GM10847 (cell line): ENCODE measurements around the gene UBE3A.

Experiments
- POLR2A ChIP-seq: IDR thresholded peaks from 2 replicates; pipeline ENCODE4 v1.6.1; 2011; ENCODE audit not compliant: insufficient read length; ENCODE audit errors: extremely low read depth

The UBE3A gene

DNA sequence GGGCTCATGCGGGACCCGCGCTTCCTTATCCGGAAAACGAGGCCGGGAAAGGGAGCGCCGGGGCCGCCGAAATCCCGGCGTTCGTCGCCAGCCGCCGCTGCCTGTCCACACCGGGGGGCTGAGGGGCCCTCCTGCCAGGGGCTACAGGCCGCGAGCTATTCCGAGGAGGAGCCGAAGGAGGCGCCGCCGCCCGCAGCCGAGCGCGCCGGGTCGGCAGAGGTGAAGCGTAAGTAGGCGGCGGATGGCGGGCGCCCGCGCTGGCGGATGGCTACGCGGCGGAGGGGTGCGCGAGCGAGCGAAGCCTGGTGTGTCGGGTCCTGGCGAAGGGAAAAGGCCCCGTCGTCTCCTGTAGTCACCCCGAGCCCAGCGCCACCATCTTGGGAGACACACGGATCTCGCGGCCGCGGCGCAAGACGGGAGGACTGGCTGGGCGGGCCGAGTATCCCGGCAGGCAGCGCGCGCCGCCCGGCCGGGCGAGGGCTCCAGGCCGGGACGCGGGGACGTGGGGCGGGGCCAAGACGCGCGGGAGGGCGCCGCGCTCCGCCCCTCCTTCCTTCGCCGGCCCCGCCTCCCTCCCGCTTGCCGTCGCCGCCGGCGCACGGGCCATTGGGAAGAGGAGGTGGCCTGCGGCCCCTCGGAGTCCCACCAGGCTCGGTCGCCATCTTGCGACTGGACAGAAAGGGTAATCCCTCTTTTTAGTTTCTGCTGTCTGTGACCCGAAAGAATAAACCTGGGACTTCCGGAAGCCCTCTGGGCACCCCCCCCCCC lies at the start of gene UBE3A:
TSS of gene UBE3A (minus strand) at position 424 of the 768 bp plus-strand sequence. CDS start 29,917 bp downstream, outside the sequence.
- TF ChIP-seq POLR2A, result peak; percentile 82

DNA sequence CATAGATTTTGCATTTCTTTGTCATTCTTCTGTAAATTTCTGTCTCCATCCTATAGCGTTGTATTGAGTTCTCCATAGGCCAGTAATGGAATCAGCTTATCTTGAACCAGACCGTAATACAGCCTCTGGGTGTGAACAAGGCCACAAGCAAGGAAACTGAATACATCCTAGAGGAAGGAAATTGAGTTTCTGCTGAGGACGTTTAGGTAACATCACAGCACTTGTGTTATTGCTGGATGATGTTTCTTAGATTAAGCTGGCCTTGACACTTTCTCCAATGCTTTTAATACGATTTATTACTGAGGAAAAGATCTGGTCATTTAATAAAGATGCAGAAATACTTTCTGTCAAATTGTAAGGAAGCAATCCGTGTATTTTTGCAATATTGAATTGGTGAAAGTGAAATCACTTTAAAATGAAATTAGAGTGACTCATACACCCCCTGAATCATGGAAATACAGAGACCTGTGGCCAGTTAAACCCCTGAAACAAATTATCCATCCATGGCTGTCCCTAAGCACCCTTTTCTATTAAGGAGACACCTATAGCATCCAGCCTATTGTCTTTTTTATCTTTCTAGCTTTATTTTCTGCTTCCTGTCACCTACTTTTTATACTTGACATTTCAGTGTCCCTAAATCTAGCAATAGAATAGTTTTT lies 48.5 kb upstream of the UBE3A start:
- TF ChIP-seq POLR2A, result no peak

DNA sequence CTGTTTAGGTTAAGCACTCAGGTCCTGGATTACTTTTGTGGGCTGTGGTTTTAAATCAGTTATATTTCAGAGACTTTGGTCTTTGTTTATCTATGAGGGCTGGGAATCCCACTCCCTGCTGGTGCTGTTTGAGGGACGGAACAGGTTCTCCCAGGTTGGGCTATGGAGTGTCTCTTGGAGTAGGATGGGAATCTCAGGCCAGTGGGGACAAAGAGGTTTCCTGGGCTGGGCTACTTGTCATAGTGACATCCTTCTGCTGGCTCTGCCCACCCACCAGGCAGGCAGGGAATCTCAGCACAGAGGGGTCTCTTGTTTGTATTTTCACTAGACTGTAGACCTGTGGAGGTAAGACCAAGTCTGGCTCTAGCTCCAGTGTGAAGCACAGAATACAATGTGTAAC lies 47.2 kb upstream of the UBE3A start:
- TF ChIP-seq POLR2A, result no peak

DNA sequence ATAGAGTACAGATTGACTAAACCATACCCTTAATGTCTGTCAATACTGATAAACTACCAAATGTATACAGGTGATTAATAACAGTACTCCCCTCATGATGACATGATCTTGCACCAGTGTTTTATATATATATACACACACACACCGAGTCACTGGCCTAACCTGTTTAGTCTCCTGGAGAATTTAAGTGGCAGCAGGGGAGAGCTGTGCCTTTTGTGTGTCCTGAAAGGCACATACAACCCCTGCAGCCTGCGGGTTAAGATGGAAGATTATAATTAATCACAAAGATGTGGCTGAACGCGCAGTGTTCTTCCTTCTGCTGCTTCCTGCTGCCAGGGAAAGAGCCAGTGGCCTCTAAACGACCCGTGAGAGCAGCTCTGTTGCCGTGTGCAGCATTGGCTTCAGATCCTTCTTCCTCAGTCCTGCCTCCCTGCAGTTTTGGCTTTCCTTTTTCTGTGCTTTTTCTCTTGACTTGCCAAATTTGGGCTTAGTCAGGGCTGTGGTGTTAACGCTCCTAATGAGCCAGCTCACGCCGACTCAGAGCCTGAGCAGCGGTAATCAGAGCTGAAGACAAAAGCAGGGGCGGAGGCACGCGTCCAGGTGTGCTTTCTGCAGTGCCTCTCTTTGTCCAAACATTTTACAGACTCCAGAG lies 42.5 kb upstream of the UBE3A start:
- no peak for TF ChIP-seq POLR2A

DNA sequence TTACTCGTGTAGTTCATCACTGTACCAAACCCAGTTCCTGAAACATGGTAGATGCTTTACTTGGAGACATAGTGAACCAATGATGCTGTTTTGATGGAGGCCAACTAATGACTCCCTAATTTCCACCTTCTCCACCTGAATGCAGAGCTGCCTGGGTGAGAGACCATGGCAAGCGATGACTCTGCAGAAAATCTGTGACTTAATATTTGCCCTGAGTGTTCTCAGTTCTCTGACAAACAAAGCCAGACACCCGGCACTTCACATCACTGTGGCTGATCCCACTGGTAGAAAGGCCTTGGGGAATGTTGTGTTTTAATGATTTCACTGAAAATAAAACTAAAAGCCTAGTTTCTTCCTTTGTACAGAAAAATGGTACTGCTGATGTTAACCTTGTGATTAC lies 39.5 kb upstream of the UBE3A start:
- no peak for TF ChIP-seq POLR2A

DNA sequence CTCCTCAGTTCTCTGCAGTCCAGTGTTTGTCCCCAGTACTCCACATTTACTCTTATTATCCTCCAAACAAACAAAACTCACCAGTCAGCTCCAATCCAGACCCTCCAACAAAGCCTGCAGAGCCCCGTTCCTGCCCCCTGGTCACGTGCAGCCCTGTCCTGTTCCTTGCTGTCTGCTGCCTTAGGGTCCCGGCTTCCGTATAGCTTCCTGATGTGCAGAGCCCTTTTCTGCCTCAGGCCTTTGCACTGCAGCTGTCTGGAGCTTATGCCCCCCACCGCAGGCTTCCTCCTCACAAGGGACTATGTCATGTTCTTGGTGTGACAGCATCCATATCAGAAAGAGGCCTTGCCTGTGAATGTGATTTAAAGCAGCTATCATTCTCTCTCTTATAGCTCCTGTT lies 39.0 kb upstream of the UBE3A start:
- TF ChIP-seq POLR2A, result no peak

DNA sequence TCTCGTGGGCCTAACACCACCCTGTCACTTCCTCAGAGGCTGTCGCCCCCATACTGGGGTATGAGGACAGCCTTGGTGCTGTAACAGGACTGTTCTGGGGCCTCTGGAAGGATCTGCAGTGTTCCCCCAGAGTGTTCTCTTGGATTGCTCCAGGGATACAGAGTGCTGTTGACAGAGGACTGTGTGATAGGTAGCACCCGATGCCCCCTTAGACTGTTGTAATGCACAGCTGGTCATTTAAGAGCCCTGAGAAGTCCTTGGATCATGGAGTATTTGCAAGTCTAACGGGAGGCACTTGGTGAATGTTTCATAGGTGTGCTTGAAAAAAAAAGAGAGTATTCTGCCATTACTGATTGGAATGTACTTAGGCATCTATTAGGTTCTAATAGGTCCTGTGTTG lies 35.4 kb upstream of the UBE3A start:
- no peak for TF ChIP-seq POLR2A

DNA sequence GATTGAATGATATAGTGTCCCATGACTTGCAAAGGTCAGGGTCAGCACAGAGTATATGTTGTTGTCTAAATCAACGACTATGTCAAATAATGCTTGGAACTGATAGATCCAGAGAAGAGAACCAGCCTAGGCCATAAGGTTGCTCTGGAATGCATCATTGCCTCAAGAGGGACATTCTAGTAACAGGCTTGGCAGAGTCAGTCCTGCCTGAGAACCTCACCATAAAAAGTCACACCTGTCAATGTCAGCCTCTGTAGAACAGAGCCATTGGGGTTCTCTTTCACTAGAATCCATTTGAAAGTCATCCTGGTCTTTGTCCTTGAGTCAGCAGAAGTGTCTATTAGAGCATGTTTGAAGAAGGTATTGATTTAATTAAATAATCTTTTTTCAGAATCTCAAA lies 31.4 kb upstream of the UBE3A start:
- no peak for TF ChIP-seq POLR2A

DNA sequence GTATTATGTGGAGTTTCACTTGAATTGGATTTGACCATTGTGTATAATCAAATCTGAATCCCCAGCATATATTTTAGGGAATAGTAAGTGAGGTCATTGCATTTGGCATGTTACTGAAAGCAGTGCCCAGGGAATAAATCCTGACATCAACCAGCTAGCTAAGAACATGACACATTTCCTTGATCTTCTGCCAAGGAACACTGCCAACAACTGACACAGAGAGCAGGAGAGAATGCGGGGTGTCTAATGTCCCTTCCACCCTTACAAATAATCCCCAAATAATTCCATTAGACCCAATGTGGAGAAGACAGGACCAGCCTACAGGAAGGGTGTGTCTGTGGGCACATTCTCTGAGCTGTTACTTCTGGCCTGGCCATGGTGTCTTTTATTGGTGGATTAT lies 30.6 kb upstream of the UBE3A start:
- no peak for TF ChIP-seq POLR2A

DNA sequence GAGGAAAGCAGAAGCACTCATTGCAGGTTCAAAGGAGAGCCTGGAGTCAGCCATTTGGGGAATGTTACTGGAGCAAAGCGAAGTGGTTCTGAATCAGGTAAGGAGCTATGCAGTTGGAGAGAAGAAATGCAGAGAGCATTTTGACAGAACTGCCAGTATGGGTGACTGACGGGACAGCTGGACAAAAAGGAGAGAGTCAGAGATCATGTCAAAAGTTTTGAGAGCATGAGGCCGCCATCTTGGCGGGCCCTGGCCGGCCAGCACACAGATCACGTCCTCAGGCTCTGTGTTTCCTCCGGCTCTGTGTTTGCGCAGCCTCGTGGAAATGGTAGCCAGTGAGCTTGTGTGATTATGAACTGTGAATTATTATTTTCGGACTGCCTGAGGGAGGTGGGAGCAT lies 29.8 kb upstream of the UBE3A start:
- TF ChIP-seq POLR2A, result no peak

DNA sequence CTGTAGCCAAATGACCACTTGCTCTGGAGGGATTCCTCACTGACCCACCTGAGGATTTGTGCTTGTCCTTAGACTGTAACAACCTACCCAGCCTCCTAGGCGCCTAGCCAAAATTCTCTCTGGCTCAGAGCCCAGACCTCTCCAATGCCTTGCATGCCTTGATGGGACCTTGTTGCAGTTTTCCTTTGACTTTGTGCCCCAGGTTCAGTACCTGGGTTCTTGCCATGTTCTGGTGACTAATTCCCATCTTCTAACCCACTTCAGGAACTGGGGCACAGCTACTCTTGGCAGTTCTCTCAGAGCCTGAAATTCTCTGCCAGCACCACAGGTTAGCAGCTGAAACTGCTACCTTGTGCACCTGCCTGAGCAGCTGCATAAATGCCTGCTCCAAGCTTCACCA lies 27.0 kb upstream of the UBE3A start:
- no peak for TF ChIP-seq POLR2A

DNA sequence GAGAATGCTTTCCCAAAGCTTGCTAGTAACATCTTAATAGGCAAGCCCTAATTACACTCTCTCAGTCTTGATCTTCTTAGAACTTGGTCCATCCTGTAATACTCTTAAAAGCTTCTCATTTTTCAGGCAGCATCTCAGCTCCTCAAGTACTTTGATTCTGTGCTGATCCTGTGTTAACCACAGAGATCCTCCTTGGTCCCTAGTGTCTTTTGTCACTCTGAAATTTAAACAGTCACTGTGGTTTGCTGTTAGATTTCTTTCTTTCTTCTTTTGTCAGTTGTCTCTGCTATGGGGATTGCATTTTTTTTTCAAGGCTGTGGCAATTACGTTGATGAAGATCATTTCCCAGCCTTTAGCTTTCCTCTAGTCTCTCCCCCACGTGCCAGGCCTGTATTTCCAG lies 26.0 kb upstream of the UBE3A start:
- no peak for TF ChIP-seq POLR2A

DNA sequence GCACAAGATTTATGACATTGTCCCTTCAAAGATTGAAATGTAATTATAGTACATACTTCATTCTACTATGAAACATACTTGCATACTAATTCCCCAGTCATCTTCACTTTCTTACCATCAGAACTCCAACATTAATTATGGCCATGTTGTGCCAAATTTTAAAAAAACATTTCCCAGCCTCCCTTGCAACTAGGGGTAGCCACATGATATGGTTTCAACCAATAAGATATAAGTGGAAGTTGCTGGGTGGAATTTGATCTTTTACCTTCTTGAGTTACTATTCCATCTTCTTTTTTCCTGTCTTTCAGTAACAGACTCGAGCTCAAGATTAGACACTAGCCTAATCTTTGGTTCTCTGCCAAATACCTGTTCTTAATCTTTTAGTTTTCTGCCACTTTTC lies 25.6 kb upstream of the UBE3A start:
- no peak for TF ChIP-seq POLR2A

DNA sequence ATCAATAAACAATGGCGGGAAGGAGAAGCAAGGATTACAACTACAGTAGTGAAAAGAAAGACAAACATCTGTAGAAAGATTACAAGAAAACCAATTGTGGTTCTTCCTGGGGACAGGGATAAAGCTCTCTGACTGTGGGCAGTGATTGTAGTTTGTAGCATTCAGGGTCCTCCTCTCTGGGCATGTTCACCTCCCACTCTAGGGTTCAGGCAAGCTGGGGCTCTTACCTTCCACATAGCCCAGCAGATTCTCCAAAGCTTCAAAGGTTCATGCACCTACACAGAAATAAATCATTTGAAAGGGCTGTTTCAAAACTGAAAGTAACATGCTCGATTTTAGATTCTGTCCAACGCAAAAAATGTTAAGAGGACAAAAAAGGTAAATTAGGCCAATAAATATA lies 17.4 kb upstream of the UBE3A start:
- no peak for TF ChIP-seq POLR2A

DNA sequence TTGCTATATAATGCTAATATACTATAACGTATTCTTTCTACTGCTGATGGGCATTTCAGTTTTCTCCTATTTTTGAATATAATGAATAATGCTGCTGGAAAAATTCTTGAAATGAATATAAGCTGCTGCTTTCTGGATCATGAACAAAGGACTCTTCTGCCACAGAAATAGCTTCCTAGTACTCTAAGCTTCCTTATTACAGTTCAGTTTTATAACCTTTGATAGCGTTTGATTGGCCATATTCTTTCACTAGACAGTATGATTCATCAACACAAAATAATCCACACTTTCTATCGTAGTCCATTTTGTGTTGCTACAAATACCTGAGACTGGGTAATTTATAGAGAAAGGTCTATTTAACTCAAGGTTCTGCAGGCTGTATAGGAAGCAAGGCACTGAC lies 16.4 kb upstream of the UBE3A start:
- TF ChIP-seq POLR2A, result no peak

DNA sequence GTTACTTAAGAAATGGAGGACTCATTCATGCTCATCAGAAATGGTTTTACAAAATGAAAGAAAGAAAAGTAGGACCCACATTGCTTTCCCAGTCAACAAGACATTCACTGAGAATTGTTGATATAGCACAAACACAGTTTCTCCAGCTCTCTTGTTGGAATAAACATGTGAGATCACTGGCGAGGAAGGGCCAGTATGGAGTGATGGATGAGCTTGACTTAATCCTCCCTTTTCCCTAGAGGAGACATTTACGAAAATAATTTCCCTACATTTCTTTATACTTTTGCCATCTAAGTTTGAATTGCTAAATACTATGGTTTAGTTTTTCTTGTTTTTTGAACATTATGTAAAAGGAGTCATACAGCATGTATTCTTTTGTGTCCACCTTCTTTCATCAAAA lies 15.9 kb upstream of the UBE3A start:
- no peak for TF ChIP-seq POLR2A
